Tibial nerve (tissue), 4 donors: Measurements from ENCODE around the gene OSBP. TPM values are rescaled to one million over a fixed set of nuclear protein-coding genes. Genes with fewer than 3 reads are reported as not detected.

ENCODE experiments used
- DNase-seq, 2 donors: peaks; one replicate each; pipeline ENCODE4 v3.0.0-alpha.2; 2019; ENCODE audit warnings: low spot score in 2 of 2
- H3K27ac ChIP-seq, 4 donors: fragments of 200-600 bp; sonication (generic) in 3 of 4; one replicate each; pipeline ENCODE4 v1.5.1; 2017 to 2019; ENCODE audit warnings: mild to moderate bottlenecking in 1 of 4
- H3K27me3 ChIP-seq, 2 donors: fragments of 200-600 bp; sonication (generic) in 1 of 2; one replicate each; pipeline versions ENCODE4 v1.5.1 to v1.6.0; 2017 to 2019
- H3K36me3 ChIP-seq, 3 donors: fragments of 200-600 bp; sonication (generic); one replicate each; pipeline ENCODE4 v1.5.1; 2018 to 2019
- H3K4me1 ChIP-seq, 4 donors: fragments of 200-600 bp; sonication (generic) in 3 of 4; one replicate each; pipeline ENCODE4 v1.5.1; 2017 to 2019
- H3K4me3 ChIP-seq, 4 donors: fragments of 200-600 bp; sonication (generic) in 3 of 4; one replicate each; pipeline ENCODE4 v1.5.1; 2017 to 2019; ENCODE audit warnings: mild to moderate bottlenecking in 1 of 4, moderate library complexity in 1 of 4
- H3K9me3 ChIP-seq, 4 donors: fragments of 200-600 bp; sonication (generic) in 3 of 4; one replicate each; pipeline ENCODE4 v1.5.1; 2017 to 2019
- CTCF ChIP-seq, 5 experiments: fragments of 200-600 bp in 3 of 5; fragments of 450-650 bp in 2 of 5; sonication (generic) in 3 of 5; IDR thresholded peaks; one replicate each; pipeline ENCODE4 v1.5.1; 2016 to 2019; ENCODE audit warnings: antibody characterized with exemption in 5 of 5, mild to moderate bottlenecking in 3 of 5, moderate library complexity in 2 of 5
- EP300 ChIP-seq, 2 donors: sonication (generic); formaldehyde crosslinking; IDR thresholded peaks; one replicate each; pipeline ENCODE4 v1.6.1; 2017; ENCODE audit warnings: antibody characterized with exemption in 2 of 2, mild to moderate bottlenecking in 1 of 2
- POLR2A ChIP-seq, 2 donors: fragments of 450-650 bp; IDR thresholded peaks; one replicate each; pipeline ENCODE4 v1.6.1; 2017; ENCODE audit warnings: antibody characterized with exemption in 2 of 2, mild to moderate bottlenecking in 2 of 2, moderate library complexity in 2 of 2
- WGBS, 2 donors: methylation state at CpG; one replicate each; pipeline ENCODE4 v1.1.5; 2018; 5-methylcytosine and 5-hydroxymethylcytosine counted together
- total RNA-seq, 4 donors: library from RNA; depleted of rRNA; stranded (reverse); fragments of >200 nt; gene quantifications; one replicate each; pipeline ENCODE4 v1.1.0, GENCODE V29; 2016

Gene OSBP
- total RNA-seq, 4 donors from 2014 or later, result 35.4 to 59.7 (median 46.0) TPM

- Histone ChIP-seq H3K4me3 (no peak overlapping the region), H3K36me3 (peaks cover 0 to 98% (median 41%) of the 10 kb centered on the region in 3 donors), H3K4me1 (peaks cover 0 to 3% (median 0%) of the 10 kb centered on the region in 4 donors), H3K9me3 (no peaks in the 10 kb centered on the region), H3K27ac (no peak overlapping the region), H3K27me3 (no peaks in the 10 kb centered on the region)
- WGBS, 2 donors, result 81 to 88% methylated on average over 1 of the region's 1 CpG
- DNase-seq, result no peak
- TF ChIP-seq EP300 (IDR thresholded peaks at IDR 0.05), result no peak
- no peak for TF ChIP-seq POLR2A (IDR thresholded peaks at IDR 0.05)
- no peak for TF ChIP-seq CTCF (IDR thresholded peaks at IDR 0.05)
Measured at GRCh38 chr11:59598961-59599360, 16.6 kb downstream of the OSBP start.

GRCh38 chr11:59584294-59584693 is 31.3 kb downstream of the OSBP start:
- no peak for DNase-seq
- H3K36me3 ChIP-seq, result peaks cover 2 to 89% (median 7%) of the 10 kb centered on the region in 3 donors
- WGBS, 2 donors, result 94 to 97% methylated on average over 2 of the region's 2 CpGs

GRCh38 chr11:59582006-59582405 is 33.6 kb downstream of the OSBP start:
- no peak for DNase-seq
- no peak overlapping the region for H3K27ac ChIP-seq
- peaks cover 2 to 89% (median 8%) of the 10 kb centered on the region in 3 donors for H3K36me3 ChIP-seq
- no peaks in the 10 kb centered on the region for H3K27me3 ChIP-seq
- H3K4me1 ChIP-seq, result no peaks in the 10 kb centered on the region
- H3K9me3 ChIP-seq, result peaks cover 0 to 8% (median 0%) of the 10 kb centered on the region in 4 donors
- TF ChIP-seq EP300 (IDR thresholded peaks at IDR 0.05), result no peak
- TF ChIP-seq POLR2A (IDR thresholded peaks at IDR 0.05), result no peak
- TF ChIP-seq CTCF (IDR thresholded peaks at IDR 0.05), result no peak
- H3K4me3 ChIP-seq, result no peak overlapping the region
- 71 to 81% methylated on average over 1 of the region's 1 CpG for WGBS, 2 donors

More at GRCh38 chr11:59584294-59584693, 31.3 kb downstream of the OSBP start:
- Histone ChIP-seq H3K27ac (no peak overlapping the region), H3K27me3 (no peaks in the 10 kb centered on the region), H3K9me3 (peaks cover 0 to 8% (median 0%) of the 10 kb centered on the region in 4 donors), H3K4me1 (no peaks in the 10 kb centered on the region), H3K4me3 (no peak overlapping the region)
- TF ChIP-seq POLR2A (IDR thresholded peaks at IDR 0.05), result no peak
- no peak for TF ChIP-seq CTCF (IDR thresholded peaks at IDR 0.05)
- no peak for TF ChIP-seq EP300 (IDR thresholded peaks at IDR 0.05)

GRCh38 chr11:59578369-59578768 is 37.2 kb downstream of the OSBP start:
- Histone ChIP-seq H3K27ac (no peak overlapping the region), H3K9me3 (no peaks in the 10 kb centered on the region), H3K4me3 (no peak overlapping the region), H3K4me1 (peaks cover 0 to 23% (median 2%) of the 10 kb centered on the region in 4 donors), H3K36me3 (peaks cover 2 to 75% (median 26%) of the 10 kb centered on the region in 3 donors), H3K27me3 (no peaks in the 10 kb centered on the region)
- 100% methylated on average over 1 of the region's 1 CpG for WGBS, 2 donors
- DNase-seq, result no peak
- TF ChIP-seq POLR2A (IDR thresholded peaks at IDR 0.05) (no peak), CTCF (IDR thresholded peaks at IDR 0.05) (no peak), EP300 (IDR thresholded peaks at IDR 0.05) (no peak)

GRCh38 chr11:59575505-59575904 is 40.1 kb downstream of the OSBP start:
- no peak overlapping the region for H3K4me3 ChIP-seq
- no peaks in the 10 kb centered on the region for H3K27me3 ChIP-seq
- peaks cover 0 to 53% (median 26%) of the 10 kb centered on the region in 3 donors for H3K36me3 ChIP-seq
- peaks cover 0 to 31% (median 2%) of the 10 kb centered on the region in 4 donors for H3K4me1 ChIP-seq
- 91 to 100% methylated on average over 1 of the region's 1 CpG for WGBS, 2 donors
- no peak for DNase-seq
- TF ChIP-seq CTCF (IDR thresholded peaks at IDR 0.05), result no peak
- TF ChIP-seq POLR2A (IDR thresholded peaks at IDR 0.05), result no peak
- no peak for TF ChIP-seq EP300 (IDR thresholded peaks at IDR 0.05)
- H3K27ac ChIP-seq, result no peak overlapping the region
- no peaks in the 10 kb centered on the region for H3K9me3 ChIP-seq
